WTC11 (cell line): ENCODE measurements around the gene PPP2R2C.
A peak's percentile ranks its signal among the peaks of the same experiment; 100 is the strongest.

Experiments
- ATF1 ChIP-seq: sonication (generic); formaldehyde crosslinking; IDR thresholded peaks from 2 replicates; pipeline ENCODE4 v1.8.1; 2023; ENCODE audit warnings: mild to moderate bottlenecking, moderate library complexity, missing genetic modification reagents
- FOXJ3 ChIP-seq: sonication (generic); formaldehyde crosslinking; IDR thresholded peaks from 2 replicates; pipeline ENCODE4 v1.9.0; 2021; ENCODE audit warnings: missing genetic modification reagents, mild to moderate bottlenecking, borderline replicate concordance
- FOXP1 ChIP-seq: sonication (generic); formaldehyde crosslinking; IDR thresholded peaks from 2 replicates; pipeline ENCODE4 v1.8.0; 2022; ENCODE audit warnings: missing genetic modification reagents, mild to moderate bottlenecking, moderate library complexity, borderline replicate concordance
- GABPB1 ChIP-seq: sonication (generic); formaldehyde crosslinking; IDR thresholded peaks from 2 replicates; pipeline ENCODE4 v1.8.1; 2023; ENCODE audit warnings: mild to moderate bottlenecking, missing genetic modification reagents
- MXD4 ChIP-seq: fragments of 250-450 bp; sonication (Bioruptor Pico); IDR thresholded peaks from 2 replicates; pipeline ENCODE4 v1.8.0; 2021; ENCODE audit warnings: mild to moderate bottlenecking, moderate library complexity, borderline replicate concordance
- NR2C2 ChIP-seq: sonication (generic); formaldehyde crosslinking; IDR thresholded peaks from 2 replicates; pipeline ENCODE4 v1.8.0; 2022; ENCODE audit warnings: mild to moderate bottlenecking, missing genetic modification reagents
- NR3C1 ChIP-seq: sonication (generic); formaldehyde crosslinking; conservative IDR thresholded peaks from 2 replicates; pipeline ENCODE4 v1.8.1; 2023; ENCODE audit warnings: low read depth, mild to moderate bottlenecking, missing genetic modification reagents
- SP1 ChIP-seq: sonication (generic); formaldehyde crosslinking; conservative IDR thresholded peaks from 2 replicates; pipeline ENCODE4 v1.8.1; 2022; ENCODE audit warnings: missing genetic modification reagents
- TP53 ChIP-seq: sonication (generic); formaldehyde crosslinking; IDR thresholded peaks from 2 replicates; pipeline ENCODE4 v1.8.1; 2023; ENCODE audit warnings: mild to moderate bottlenecking, missing genetic modification reagents
- ZNF232 ChIP-seq: sonication (generic); formaldehyde crosslinking; IDR thresholded peaks from 2 replicates; pipeline ENCODE4 v1.8.0; 2022; ENCODE audit warnings: mild to moderate bottlenecking, missing genetic modification reagents
- TF ChIP-seq, protein P1 (sequence below): sonication (generic); formaldehyde crosslinking; IDR thresholded peaks from 2 replicates; pipeline ENCODE4 v1.8.1; 2022; ENCODE audit warnings: missing genetic modification reagents, borderline replicate concordance
- TF ChIP-seq, protein P2 (sequence below): fragments of 200-600 bp; IDR thresholded peaks from 2 replicates; pipeline ENCODE4 v1.8.0; 2022; ENCODE audit warnings: antibody characterized with exemption
- TF ChIP-seq, protein P3 (sequence below): fragments of 250-450 bp; sonication (Bioruptor Pico); conservative IDR thresholded peaks from 2 replicates; pipeline ENCODE4 v1.9.0; 2021; ENCODE audit warnings: mild to moderate bottlenecking

DNA sequence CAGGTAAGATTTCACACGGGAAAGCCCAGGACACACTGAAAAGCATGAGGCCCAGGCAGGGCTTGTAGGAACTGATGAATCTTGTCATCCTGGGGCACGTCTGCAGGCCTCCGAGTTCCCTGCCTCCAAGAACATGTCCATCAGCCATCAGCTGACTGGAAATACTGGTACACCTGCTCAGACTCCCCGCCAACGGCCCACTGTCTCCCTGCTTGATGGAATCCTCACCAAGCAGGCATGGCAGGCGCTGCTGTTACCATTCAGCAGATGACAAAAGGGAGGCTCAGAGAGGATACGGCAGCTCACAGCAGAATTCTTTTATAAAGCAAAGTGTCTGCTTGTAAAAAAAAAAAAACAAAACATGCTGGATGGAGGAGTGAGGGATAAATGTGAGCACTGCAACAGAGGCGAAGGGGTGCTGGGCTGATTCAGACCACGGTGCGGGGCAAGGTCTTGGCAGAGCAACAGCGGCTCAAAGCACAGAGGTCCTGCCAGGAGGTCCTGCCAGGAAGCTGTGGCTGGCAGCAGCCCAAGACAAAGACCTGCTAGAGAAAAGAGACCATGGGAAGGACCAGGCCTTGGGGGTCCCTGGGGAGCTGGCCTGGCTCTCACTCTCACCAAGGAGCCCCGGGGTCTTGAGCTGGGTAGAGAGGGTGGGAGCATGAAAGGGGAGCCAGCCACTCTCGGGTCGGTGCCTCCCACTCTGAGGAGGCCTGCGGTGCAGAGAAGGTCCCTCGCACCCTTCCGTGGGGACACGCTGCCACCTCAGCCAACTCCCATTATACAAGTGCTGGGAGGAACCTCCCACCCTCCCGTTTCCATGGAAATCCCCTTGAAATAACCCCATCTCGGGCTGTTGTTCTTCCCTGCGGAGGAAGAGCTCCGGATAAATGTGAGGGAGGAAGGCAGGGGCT, 25.6 kb downstream of the PPP2R2C start:
- TF ChIP-seq, protein P1, sequence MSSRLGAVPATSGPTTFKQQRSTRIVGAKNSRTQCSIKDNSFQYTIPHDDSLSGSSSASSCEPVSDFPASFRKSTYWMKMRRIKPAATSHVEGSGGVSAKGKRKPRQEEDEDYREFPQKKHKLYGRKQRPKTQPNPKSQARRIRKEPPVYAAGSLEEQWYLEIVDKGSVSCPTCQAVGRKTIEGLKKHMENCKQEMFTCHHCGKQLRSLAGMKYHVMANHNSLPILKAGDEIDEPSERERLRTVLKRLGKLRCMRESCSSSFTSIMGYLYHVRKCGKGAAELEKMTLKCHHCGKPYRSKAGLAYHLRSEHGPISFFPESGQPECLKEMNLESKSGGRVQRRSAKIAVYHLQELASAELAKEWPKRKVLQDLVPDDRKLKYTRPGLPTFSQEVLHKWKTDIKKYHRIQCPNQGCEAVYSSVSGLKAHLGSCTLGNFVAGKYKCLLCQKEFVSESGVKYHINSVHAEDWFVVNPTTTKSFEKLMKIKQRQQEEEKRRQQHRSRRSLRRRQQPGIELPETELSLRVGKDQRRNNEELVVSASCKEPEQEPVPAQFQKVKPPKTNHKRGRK (CRISPR knock-in tag) = no peak
- TF ChIP-seq, protein P2, sequence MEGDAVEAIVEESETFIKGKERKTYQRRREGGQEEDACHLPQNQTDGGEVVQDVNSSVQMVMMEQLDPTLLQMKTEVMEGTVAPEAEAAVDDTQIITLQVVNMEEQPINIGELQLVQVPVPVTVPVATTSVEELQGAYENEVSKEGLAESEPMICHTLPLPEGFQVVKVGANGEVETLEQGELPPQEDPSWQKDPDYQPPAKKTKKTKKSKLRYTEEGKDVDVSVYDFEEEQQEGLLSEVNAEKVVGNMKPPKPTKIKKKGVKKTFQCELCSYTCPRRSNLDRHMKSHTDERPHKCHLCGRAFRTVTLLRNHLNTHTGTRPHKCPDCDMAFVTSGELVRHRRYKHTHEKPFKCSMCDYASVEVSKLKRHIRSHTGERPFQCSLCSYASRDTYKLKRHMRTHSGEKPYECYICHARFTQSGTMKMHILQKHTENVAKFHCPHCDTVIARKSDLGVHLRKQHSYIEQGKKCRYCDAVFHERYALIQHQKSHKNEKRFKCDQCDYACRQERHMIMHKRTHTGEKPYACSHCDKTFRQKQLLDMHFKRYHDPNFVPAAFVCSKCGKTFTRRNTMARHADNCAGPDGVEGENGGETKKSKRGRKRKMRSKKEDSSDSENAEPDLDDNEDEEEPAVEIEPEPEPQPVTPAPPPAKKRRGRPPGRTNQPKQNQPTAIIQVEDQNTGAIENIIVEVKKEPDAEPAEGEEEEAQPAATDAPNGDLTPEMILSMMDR = no peak
- TF ChIP-seq ZNF232 (CRISPR knock-in tag) (no peak), MXD4 (CRISPR knock-in tag) (no peak), ATF1 (CRISPR knock-in tag) (no peak), TP53 (CRISPR knock-in tag) (no peak), NR2C2 (no peak), GABPB1 (CRISPR knock-in tag) (no peak), FOXP1 (CRISPR knock-in tag) (0 out of 2 replicates have a peak, but pooled peaks have one; percentile 28), FOXJ3 (CRISPR knock-in tag) (no peak), SP1 (no peak), NR3C1 (no peak)
- TF ChIP-seq, protein P3, sequence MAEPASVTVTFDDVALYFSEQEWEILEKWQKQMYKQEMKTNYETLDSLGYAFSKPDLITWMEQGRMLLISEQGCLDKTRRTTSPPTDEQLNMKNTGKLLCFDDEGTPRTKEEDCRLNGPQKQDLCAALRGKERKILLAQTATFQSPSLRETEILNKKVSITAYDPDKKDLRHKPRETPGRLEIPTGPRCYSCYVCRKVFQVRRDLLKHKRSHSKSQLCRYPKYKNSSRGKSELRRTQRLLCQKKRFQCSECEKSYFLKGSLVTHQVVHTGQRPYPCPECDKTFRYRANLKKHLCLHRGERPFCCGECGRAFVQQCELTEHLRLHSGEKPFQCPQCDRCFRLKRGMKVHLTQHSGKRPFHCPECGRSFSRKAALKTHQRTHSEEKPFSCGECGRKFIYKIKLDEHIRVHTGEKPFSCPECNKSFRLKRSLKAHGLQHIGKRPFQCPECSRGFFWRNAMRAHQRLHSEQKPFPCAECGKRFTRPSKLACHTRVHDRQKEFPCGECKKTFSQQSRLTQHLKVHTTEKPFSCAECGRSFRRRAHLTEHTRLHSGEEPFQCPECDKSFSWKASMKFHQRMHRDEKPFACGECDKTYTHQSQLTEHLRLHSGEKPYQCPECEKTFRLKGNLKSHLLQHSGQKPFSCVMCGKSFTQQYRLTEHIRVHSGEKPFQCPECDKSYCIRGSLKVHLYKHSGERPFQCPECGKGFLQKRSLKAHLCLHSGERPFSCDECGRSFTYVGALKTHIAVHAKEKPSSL (CRISPR knock-in tag) = no peak
